ENCODE results near the gene PDZK1IP1. TPM values are rescaled to one million over a fixed set of nuclear protein-coding genes. Genes with fewer than 3 reads are reported as not detected.

PDZK1IP1 gene
- total RNA-seq, 1 experiment from 2014 or later = not detected

DNA sequence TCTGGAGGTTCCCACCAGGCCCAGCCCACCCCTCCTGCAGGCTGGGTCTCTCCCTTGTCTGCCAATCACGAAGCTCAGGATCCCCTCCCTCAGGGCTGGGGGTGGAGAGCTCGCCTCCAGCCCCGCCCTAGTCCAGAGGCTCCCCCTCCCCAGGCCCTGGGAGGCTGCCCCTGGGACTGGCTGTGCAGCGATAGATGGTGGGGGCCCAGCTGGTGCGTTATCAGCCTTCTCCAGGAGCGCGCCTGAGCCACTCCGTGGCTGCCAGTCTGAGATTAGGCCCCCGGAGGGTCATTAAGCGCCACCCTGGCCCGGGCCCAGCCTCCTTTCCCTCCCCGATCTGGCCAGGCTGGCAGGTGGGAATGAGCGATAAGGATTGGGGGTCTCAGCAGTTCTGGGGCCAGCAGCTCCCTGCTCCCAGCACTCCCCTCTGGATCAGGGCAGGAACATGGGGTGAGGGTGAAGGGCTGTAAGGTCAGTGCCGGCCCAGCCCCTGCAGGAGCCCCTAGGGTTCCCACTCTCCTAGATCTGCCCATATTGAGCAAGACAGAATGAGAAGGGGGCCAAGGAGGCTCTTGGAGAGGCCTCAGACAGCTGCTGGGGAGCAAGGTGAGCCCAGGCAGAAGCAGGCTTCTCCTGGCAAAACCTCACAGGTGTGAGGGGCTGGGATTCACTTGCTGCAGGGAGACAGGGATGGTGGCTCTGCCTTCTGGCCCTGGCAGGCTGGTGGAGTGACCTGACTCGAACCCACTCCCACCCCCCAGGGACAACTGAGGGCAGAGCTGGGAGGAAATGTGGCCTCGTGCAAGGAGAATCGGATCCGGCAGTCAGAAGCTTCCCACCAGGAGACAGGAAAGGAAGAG, 8.5 kb downstream of the PDZK1IP1 start:
- Histone ChIP-seq H3K9me2 (ENCODE audit: insufficient read depth) (no peaks in the 10 kb centered on the region), H3K4me3 (replicated peaks in 1 of 2; ENCODE audit: low read depth in 1 of 2, low read length in 2 of 2) (no peak overlapping the region), H3K9ac (ENCODE audit: low read length) (no peak overlapping the region), H2AFZ (ENCODE audit: low read depth, low read length, poor library complexity, severe bottlenecking) (no peak overlapping the region), H3K27me3 (ENCODE audit: insufficient read depth, low read length) (no peaks in the 10 kb centered on the region), H3K36me3 (ENCODE audit: control insufficient read depth in 1 of 2, insufficient read depth in 2 of 2, low read length in 2 of 2) (no peaks in the 10 kb centered on the region), H4K20me1 (ENCODE audit: insufficient read depth) (no peaks in the 10 kb centered on the region), H3K4me1 (ENCODE audit: control insufficient read depth in 1 of 2, insufficient read depth in 2 of 2, low read length in 2 of 2) (peaks cover 4 to 24% of the 10 kb centered on the region in 2 experiments), H3K79me2 (ENCODE audit: insufficient read depth, low read length) (no peaks in the 10 kb centered on the region), H3K4me2 (ENCODE audit: low read length) (no peak overlapping the region), H3K9me3 (ENCODE audit: control insufficient read depth in 1 of 2, insufficient read depth in 1 of 2, low read depth in 1 of 2, low read length in 2 of 2) (no peaks in the 10 kb centered on the region), H3K27ac (ENCODE audit: low read depth, low read length) (no peak overlapping the region)
- intact Hi-C loops (cut with micrococcal nuclease) = no loop called here
- ChIA-PET RAD21 (ENCODE audit: low non-redundant PET in 1 of 2, low total read pairs in 2 of 2, uncharacterized antibody in 2 of 2, unreplicated experiment in 2 of 2) (no interaction called here), POLR2A (no interaction called here), CTCF (interaction anchor here (1.9 kb wide), 1 partner anchor 12 kb away, joined by 8 read pairs; no protein-coding TSS in a partner anchor)
- TF ChIP-seq ELF1 (IDR thresholded peaks at IDR 0.05; ENCODE audit: borderline replicate concordance, low read depth) (no peak), RAD21 (IDR thresholded peaks at IDR 0.05; ENCODE audit: low read depth) (no peak), EGR1 (IDR thresholded peaks at IDR 0.05; ENCODE audit: low read depth) (no peak), YY1 (IDR thresholded peaks at IDR 0.05; ENCODE audit: extremely low read depth, insufficient replicate concordance, low read depth, low read length) (no peak), ZFX (IDR thresholded peaks at IDR 0.05) (no peak), CEBPB (IDR thresholded peaks at IDR 0.05; ENCODE audit: low read depth) (no peak), POLR2AphosphoS5 (IDR thresholded peaks at IDR 0.05; ENCODE audit: low read depth, low read length) (no peak)
- TF ChIP-seq, protein P1, sequence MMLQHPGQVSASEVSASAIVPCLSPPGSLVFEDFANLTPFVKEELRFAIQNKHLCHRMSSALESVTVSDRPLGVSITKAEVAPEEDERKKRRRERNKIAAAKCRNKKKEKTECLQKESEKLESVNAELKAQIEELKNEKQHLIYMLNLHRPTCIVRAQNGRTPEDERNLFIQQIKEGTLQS (IDR thresholded peaks at IDR 0.05) = no peak
- DNase-seq (ENCODE audit: low read depth, low spot score) (no peak), ATAC-seq (no peak)
- no TSS peak for BruUV-seq (replicated peaks)

DNA sequence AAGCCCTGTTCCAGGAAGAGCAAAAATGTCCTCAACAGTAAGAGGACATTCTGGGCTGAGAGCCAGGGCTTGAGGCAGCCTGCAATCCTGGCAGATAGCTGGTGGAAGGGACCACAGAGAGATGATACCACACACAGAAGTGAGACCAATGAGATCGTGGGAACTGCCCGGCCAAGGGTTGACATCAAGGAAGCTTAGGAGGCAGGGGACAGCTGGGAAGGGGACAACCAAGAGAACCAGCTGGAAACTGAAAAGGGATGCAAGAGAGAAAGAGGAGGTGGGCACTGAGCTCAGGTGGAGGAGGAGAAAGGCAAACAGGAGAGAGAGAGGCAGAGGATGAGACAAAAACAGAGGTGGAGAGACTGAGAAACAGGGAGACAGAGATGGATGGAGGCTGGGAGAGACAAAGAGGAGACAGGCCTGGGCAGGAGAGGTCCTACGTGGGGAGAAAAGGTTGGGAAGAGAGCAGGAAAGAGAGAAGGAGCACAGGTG, 9.2 kb downstream of the PDZK1IP1 start:
- Histone ChIP-seq H3K9ac (ENCODE audit: low read length) (no peak overlapping the region), H3K79me2 (ENCODE audit: insufficient read depth, low read length) (no peaks in the 10 kb centered on the region), H3K4me1 (ENCODE audit: control insufficient read depth in 1 of 2, insufficient read depth in 2 of 2, low read length in 2 of 2) (peaks cover 4 to 24% of the 10 kb centered on the region in 2 experiments), H3K27ac (ENCODE audit: low read depth, low read length) (no peak overlapping the region), H3K4me3 (replicated peaks in 1 of 2; ENCODE audit: low read depth in 1 of 2, low read length in 2 of 2) (no peak overlapping the region), H3K36me3 (ENCODE audit: control insufficient read depth in 1 of 2, insufficient read depth in 2 of 2, low read length in 2 of 2) (no peaks in the 10 kb centered on the region), H3K9me2 (ENCODE audit: insufficient read depth) (no peaks in the 10 kb centered on the region), H3K4me2 (ENCODE audit: low read length) (no peak overlapping the region), H2AFZ (ENCODE audit: low read depth, low read length, poor library complexity, severe bottlenecking) (no peak overlapping the region), H3K9me3 (ENCODE audit: control insufficient read depth in 1 of 2, insufficient read depth in 1 of 2, low read depth in 1 of 2, low read length in 2 of 2) (no peaks in the 10 kb centered on the region), H3K27me3 (ENCODE audit: insufficient read depth, low read length) (no peaks in the 10 kb centered on the region), H4K20me1 (ENCODE audit: insufficient read depth) (no peaks in the 10 kb centered on the region)
- TF ChIP-seq, protein P1 (IDR thresholded peaks at IDR 0.05) = no peak
- TF ChIP-seq RAD21 (IDR thresholded peaks at IDR 0.05; ENCODE audit: low read depth) (no peak), FOSL1 (IDR thresholded peaks at IDR 0.05; ENCODE audit: low read depth) (no peak)
- ChIA-PET RAD21 (ENCODE audit: low non-redundant PET in 1 of 2, low total read pairs in 2 of 2, uncharacterized antibody in 2 of 2, unreplicated experiment in 2 of 2) (no interaction called here), CTCF (no interaction called here), POLR2A (no interaction called here)
- BruUV-seq (replicated peaks) = no TSS peak
- ATAC-seq (no peak), DNase-seq (ENCODE audit: low read depth, low spot score) (no peak)
- intact Hi-C loops (cut with micrococcal nuclease) = no loop called here

Measured in HCT116 (cell line).